NCI-H345 treated with DMSO at 0.1 percent for 48 hours (cell line): ENCODE results near the gene SGO2.
"Not testable (repeated sequence)": the region's sequence is repeated elsewhere in the genome, so short reads cannot be mapped to it uniquely, and the experiment has no call there.

ENCODE experiments used
- DNase-seq: peaks from one replicate; lab custom pipeline; 2025; ENCODE audit not compliant: unreplicated experiment; lab: John Stamatoyannopoulos, UW

The SGO2 gene

DNA sequence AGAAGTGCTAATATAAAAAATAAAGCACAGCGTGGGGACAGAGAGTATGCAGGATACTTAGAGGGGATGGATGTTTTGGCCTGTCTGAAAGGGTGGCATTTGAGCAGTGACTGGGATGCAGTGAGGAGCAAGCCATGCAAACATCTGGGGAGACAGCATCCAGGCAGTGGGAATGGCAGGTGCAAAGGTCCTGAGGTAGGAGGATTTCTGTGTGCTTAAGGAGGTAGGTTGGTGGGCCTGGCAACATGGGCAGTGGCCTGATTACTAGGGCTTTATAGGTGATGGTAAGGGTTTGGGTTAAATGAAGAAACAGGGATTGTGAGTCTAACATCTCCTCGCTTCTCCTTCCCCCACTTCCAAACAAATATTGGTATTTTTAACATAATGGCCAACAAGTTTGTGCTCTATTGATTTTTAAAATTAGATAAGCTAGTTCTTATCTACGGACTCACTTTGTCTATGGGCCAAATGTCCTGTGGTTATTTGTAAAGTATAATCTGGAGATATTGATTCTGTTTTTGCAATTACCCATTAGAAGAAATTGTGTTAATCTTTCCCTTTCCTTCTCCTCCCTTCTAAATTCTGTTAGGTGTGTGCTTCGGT, 62.2 kb downstream of the SGO2 start:
- DNase-seq = no peak

DNA sequence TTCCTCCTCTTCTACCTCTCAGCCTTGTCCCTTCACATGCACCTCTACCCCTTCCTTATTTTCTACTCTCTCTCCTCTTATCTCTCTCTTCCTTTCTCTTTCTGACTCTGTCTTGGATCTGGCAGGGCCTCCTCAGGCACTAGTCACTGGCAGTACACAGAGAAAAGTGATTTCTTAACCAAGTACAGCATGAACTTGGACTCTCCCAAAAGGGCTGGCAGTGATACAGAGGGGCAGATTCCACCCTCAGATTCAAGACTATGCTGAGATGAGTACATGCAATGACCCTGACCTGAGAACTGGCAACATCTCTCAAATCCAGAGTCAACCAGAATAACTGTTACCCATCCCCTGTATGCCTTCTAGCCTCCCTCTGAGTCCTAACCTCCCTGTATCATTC, 64.1 kb downstream of the SGO2 start:
- DNase-seq = no peak

DNA sequence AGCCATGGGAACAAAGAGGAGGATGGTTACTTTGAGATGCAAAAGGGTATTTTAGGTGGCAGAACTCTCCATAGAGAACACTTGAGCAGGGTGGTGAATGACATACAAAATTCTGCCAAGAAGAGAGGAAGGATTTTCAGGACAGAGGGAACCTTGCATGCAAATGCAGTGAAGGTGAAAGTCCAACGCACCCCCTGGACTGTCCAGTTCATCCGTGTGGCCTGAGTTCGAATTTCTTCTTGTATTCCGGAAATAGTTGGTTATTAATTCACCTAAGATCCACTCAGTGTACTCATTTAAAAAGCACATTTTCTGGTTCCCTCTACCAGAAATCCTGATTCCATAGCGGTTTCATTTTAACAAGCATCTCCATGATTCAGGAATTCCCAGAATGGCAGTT, 65.3 kb downstream of the SGO2 start:
- no peak for DNase-seq

DNA sequence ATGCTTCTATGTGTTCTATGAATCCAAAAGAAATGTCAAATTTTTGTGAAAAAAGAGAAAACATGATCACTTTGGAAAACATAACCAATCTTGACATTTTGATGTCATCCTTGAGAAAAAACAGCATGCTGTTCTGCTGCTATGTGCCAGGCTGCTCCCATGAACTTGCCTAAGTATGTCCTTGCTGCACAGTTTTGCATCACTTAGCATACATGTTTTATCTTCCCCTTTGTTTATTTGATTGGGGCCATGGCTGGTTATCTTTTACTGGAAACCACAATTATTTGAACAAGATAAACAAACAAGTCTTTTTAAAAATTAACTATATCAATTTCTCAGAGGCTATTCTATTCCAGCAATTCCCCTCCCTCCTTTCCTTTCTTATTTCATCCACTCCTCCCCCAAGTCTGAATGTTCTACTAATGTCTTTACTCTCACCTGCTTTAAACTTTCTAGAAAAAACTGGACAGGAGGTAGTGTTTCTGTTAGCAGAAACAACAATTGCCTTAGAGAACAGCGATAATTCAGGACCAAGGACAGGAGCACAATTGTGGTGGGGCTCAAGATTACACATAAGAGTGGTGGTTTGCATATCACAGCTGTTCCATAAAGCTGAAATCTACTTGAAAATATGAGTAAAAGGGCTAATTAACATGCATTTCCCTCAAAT, 66.5 kb downstream of the SGO2 start:
- no peak for DNase-seq

DNA sequence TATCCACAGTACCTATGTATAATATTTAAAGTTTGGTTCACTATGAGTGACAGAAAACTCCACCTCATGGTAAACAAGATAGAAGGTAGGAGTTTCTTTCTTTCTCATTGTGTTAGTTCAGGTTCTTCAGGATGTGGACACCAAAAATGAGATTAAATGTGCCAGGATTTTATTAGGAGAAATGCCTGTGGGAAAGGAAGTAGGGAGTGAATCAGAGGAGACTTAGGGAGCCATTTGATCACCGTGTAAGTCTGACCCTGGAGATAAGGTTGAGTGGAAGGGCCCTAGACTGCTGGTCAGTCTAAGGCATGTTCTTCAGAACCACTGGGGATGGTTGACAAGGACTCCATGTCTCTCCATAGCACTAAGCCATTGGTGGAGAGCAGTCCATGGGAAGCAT, 67.9 kb downstream of the SGO2 start:
- no peak for DNase-seq

DNA sequence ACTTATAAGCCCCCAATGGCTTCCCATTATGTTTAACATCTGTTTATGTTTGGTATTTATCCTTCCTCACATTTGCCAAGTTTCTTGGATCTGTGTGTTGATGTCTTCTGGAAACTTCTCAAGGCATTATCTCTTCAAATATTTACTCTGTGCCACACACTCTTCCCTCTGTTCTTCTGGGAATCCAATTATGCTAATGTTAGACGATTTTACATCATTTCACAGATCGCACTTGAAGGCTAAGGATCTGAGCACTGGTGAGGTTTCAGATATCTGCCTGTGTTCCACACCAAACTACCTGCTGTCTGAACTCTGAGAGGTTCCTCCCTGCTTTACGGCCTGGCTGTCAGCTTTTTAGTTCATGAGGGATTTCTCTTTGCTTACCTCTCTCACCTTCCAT, 69.9 kb downstream of the SGO2 start:
- DNase-seq = no peak

DNA sequence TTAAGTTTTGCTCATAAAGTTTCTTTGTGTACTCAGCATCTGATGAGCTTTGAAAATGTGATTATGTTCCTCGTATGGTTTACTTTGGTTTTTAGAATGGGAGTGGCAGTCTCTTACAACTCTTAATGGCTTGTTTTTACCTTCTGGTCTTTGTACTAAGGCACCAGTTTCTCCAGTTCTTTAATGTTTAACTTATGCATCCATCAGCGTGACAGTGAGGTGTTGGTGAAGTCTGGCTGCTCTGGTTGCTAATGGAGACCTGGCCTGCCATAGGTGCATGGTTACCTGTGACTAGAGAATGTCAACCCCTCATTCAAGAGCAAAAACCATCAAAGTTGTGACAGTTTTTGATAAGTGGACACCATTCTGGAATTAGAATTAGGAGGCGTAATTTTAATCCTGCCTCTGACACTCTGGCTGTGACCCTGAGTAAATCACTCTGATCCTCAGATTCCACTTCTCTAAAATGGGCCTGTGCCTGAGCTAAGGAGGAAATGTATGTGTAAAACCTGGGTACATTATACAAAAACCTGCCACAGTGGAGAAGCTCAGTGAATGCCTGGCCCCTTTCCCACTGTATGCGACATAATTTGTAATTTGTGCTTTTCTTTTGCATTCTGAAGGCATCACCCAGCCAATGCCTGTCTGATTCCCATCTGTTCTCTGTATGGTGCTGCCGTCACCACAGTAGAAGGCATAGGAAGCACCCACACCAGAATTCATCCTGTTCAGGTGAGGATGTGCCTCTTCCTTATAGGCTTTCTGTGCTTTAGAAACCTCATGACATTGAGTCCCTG, 71.0 kb downstream of the SGO2 start:
- DNase-seq = no peak

DNA sequence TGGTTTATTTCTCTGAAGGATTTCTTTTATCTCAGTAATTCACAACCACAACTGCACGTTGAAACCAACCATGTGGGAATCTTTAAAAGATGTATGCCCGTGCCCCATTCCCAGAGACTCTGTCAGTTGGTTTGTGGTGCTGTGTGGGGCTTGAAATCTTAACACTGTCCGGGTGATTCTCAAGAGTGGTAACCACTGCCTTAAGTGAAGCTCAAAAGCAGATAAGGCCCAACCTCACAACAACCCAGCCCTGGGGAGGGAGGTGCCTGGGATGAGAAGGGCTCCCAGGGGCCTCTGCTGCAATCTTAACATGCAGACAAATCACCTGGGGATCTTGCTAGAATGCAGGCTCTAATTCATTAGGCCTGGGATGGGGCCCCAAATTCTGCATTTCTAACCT, 73.2 kb downstream of the SGO2 start:
- no peak for DNase-seq

DNA sequence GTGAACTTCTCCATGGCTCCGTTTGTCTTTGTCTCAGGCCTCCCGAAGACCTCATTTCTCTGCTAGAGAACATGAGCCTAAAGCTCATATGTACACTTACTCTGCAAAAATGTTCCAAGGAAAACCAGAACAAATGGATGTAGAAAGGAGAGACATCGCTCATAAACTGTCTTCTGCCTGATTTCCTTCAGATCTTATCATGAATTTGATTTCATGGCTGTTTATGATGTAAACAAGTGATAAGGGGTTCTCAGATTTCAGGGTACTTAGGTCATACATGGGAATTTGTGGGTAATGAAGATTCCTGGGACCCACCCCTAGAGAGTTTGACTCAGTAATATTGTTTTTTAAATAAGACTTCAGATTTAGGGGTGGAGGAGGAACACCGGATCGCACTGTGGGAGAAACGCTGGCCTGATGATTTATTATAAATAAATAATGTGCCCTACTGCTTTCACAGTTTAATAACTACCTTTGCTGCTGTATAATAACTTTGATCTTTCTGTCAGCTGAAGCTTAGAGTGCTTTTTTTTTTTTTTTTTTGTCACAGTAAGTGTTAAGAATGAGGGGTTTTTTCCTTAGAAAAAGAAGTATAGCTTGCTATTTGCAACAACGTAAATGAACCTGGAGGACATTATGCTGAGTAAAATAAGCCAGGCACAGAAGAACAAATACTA, 74.7 kb downstream of the SGO2 start:
- no peak for DNase-seq

DNA sequence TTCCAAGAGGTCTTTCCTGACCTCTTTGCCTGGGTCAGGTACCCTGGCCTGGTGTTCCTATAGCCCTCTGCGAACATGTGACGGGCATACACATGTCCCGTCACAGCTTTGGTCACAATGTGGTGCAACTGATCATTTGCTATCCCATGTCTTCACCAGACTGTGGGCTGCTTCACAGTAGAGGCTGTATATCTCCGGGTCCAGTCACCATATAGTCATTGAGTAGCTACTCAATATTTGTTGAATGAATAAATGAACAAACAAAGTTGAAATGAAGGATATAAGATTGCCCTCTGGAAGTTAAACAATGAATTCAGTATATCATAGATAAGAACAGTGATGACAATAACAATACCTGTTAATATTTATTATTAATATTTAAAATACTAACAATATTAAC, 76.6 kb downstream of the SGO2 start:
- DNase-seq = no peak

DNA sequence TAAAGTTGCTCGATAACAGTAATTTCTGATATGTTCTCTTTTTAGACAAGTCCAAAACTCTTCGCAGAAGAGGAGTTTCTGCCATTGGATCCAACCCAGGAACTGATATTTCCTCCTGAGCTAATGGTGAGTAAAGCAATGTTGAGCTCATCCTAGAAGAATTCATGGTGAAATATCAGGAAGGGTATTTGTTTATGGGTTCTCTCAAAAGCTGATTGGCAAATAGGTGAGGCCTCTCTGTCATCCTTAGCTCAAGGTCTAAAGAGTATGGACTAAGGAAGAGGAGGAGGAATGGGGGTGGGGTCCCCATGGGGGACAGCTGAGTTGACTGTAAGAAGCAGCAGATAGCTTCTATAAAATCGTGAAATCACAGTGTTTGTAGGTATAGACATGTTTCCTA, 78.0 kb downstream of the SGO2 start:
- DNase-seq = no peak

DNA sequence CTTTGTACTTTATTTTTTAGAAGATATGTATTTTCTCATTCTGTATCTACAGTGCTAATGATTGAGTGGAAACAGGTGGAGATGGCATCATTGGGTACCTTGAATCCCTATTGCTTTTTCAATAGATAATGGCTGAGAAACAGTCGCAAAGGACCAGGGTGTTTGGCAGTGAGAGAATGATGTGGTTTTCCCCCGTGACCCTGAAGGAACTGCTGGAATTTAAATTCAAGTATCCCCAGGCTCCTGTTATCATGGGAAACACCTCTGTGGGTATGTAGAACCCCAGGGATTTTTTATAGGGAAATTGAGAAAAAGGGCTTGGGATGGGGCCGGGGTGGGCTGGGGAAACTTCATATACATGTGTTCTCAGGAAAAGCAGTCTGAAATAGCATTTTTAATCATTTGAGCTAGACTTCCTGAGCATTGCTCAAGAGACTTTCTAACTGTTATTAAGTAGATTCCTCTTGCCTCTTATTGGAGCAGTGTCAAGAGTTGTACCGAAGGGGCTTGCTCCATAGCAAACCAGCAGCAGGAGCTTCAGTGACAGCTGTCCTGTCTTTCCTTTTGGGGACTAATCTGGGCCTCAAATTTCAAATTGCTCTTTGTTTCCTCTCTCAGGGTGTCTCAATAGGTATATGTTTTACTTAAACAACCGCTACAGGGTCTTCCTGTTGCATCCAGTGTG, 78.7 kb downstream of the SGO2 start:
- DNase-seq = no peak

DNA sequence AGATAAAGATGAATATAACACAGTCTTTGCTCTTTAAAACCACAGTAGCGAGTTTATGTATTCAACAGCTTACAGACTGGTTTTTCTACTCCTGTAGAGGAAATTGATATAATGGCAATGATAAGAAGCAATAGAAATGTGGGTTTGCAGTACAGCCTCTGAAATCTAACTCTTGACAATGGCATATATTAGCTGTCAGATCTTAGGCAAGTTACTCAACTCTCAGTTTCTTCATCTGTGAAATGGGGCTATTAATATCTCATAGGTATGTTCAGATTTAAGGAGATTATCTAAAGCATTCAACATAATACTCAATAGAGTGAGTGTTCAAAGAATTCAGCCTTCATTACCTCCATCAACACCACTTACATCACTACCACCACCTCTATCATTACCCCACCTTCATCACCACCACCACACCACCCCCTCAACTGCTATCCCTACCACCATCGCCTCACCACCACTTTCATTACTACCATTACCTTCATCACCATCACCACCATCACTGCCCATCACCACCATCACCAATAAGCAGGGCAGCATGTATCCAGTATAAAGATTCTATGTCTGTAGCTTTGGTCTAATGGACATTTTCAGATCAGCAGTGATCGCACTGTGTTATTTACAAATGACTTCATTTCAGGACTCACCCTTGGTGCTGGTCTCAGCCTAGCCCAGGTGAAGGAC, 82.5 kb downstream of the SGO2 start:
- DNase-seq = no peak

DNA sequence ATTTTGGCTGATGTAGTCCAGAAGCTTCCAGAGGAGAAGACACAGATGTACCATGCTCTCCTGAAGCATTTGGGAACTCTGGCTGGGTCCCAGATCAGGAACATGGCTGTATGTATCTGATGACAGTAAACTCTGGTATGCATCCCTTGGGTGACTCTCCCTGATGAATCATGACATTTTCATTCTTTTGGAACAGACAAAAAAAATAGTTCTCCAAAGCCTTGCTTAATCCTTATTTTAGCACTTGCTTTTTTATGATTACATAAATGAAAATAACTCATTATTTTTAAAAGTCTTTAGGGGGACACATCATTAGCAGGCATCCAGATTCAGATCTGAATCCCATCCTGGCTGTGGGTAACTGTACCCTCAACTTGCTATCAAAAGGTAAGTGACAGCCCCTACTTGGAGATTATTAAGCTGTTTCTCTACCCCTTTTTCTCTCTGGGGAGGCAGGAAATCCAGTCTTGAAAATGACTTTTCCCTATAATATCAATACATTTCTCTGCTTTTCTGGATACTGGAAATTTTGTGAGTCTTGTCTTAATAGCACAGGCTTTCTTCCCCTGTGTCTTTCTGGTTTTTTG, 83.1 kb downstream of the SGO2 start:
- DNase-seq = no peak

DNA sequence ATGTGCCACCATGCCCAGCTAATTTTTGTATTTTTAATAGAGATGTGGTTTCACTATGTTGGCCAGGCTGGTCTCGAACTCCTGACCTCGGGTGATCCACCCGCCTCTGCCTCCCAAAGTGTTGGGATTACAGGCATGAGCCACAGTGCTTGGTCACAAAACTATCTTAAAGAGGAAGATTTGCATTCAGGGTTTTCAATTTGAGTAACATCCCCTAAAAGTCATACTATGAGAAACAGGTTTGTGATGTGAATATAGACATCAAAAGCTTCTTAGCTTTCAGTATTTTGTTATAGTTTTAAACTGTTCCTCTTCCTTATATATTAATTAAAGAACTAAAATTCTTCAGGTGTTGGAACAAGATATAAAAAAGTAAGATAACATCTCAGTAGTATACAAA, 84.2 kb downstream of the SGO2 start:
- DNase-seq = not testable (repeated sequence)

DNA sequence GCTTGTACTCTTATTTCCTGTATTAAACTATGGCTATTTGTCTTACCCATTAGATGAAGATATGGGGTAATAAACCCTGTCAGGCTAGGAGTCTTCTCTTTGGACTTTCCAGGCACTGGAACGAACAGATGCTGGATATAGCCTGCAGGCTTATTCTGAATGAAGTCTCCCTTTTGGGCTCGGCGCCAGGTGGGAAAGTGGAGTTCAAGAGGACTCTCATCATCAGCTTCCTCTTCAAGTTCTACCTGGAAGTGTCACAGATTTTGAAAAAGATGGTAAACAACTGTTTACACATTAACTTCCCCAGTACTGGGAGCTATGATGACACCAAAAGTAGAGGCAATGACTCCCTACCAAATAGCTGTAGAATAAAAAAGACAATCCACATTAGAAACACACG, 87.7 kb downstream of the SGO2 start:
- DNase-seq = no peak

DNA sequence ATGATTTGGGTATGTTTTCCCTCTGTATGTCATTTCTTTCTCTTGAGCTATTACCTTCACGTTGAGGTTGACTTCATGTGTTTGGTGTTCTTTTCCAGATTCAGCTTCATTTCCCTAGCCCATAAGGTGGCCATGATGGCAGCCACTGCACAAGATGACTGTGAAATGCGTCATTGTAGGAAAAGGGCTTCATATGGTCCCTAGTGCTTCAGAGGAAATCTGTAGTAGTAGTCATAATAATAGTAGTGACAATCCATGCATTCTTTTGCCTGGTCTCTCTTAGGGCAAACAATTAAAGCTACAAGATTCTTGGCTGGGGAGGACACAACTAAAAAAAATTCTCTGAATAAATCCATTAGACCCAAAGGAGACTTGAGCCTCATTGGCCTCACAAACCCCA, 88.2 kb downstream of the SGO2 start:
- no peak for DNase-seq

DNA sequence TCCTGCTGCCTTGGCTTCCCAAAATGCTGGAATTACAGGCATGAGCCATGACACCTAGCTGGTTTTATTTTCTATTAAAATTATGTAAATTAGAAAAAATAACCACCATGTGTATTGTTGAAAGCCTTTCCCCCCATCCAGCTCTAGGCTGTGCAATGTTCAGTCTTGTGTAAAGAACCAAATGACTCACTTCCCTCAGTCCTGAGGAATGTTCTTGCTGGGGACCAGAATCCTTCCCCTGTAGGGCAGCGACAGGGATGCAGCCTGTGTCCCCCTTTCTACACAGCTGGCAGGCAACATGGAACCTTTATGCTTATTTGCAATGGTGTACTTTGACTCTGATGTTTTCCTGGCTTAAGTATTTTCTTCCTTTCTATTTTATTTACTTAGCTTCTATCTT, 89.2 kb downstream of the SGO2 start:
- DNase-seq = no peak

DNA sequence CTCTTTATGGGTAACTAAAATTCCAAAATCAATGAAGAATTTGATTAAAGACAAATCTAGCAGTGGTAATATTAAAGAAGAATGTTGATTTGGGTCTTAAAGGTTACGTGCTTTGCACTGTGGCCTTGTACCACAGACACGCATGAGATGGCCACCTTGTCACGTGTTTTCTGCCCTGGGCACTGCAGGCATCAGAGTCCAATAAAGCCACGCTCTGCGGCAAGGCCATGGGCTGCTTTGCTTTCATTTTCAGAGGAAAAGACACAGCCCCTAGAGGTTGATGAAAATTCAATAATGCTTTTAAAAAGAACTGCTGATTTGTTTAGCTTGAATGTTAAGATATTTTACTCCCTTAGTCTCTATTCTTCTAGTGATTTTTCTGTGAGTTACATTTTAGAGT, 90.2 kb downstream of the SGO2 start:
- no peak for DNase-seq

DNA sequence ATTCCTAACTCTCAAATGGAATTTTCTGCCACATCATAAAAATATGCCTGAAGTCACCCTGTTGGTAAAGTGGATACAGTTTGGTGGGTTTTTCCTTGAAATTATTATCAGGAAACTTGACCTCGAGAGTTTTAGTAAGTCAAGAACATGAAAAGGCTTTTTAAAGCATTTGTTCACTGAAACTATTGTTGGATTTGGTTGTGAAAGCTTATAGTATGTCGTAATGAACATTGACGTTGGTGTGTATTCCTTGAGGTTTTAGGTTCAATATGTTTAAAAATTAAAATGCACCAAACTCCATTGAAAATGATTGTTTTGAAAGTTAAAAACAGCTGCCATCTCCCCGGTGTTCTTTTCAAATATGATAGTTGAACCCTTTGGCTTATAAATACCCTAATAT, 90.6 kb downstream of the SGO2 start:
- no peak for DNase-seq
